HEK293 (cell line): ENCODE measurements around the gene GALE.
"Not testable (repeated sequence)": the region's sequence is repeated elsewhere in the genome, so short reads cannot be mapped to it uniquely, and the experiment has no call there.

ENCODE experiments used
- CTCF ChIA-PET: fragments of 350-600 bp; formaldehyde crosslinking; extraction: SDS; loops from one replicate; lab custom pipeline; 2021; ENCODE audit warnings: antibody characterized with exemption; lab: Yijun Ruan, JAX
- POLR2A ChIA-PET: fragments of 300-600 bp; formaldehyde crosslinking; extraction: SDS; loops from one replicate; lab custom pipeline; 2020; ENCODE audit warnings: antibody characterized with exemption, inconsistent platforms; lab: Yijun Ruan, JAX
- H3K27ac ChIP-seq: fragments of 200-500 bp; sonication (Bioruptor generic); 2 replicates; pipeline ENCODE4 v1.5.1; 2014; ENCODE audit warnings: low read depth, low read length, control low read depth, inconsistent platforms; ENCODE audit errors: extremely low read depth
- H3K36me3 ChIP-seq, 2 experiments: fragments of 200-500 bp in 1 of 2; sonication (Bioruptor generic) in 1 of 2; 1 replicate in 1 of 2; 2 replicates in 1 of 2; pipeline ENCODE4 v1.5.1; 2014 to 2017; ENCODE audit warnings: inconsistent platforms in 2 of 2, low read length in 2 of 2; ENCODE audit not compliant: control insufficient read depth in 2 of 2, insufficient read depth in 1 of 2
- H3K4me1 ChIP-seq: fragments of 200-500 bp; sonication (Bioruptor generic); 2 replicates; pipeline ENCODE4 v1.5.1; 2014; ENCODE audit warnings: mild to moderate bottlenecking, low read length, inconsistent platforms; ENCODE audit not compliant: control insufficient read depth, insufficient read depth
- H3K4me3 ChIP-seq: 2 replicates; pipeline ENCODE4 v1.5.1; 2011; ENCODE audit warnings: low read depth, mild to moderate bottlenecking, control low read depth, low read length, moderate library complexity
- H3K9me3 ChIP-seq: fragments of 200-500 bp; sonication (Bioruptor generic); 2 replicates; pipeline ENCODE4 v1.5.1; 2014; ENCODE audit warnings: low read depth, low read length, inconsistent platforms; ENCODE audit not compliant: control insufficient read depth, insufficient read depth
- BCL6B ChIP-seq: fragments of 450-650 bp; formaldehyde crosslinking; IDR thresholded peaks from 2 replicates; pipeline ENCODE4 v1.5.1; 2017; ENCODE audit warnings: missing biosample characterization, missing genetic modification characterization
- GLI4 ChIP-seq: fragments of 450-650 bp; formaldehyde crosslinking; IDR thresholded peaks from 2 replicates; pipeline ENCODE4 v1.5.1; 2016; ENCODE audit warnings: missing biosample characterization, missing genetic modification characterization
- INSM2 ChIP-seq: fragments of 450-650 bp; formaldehyde crosslinking; IDR thresholded peaks from 2 replicates; pipeline ENCODE4 v1.5.1; 2016; ENCODE audit warnings: missing biosample characterization, missing genetic modification characterization
- KLF7 ChIP-seq: fragments of 450-650 bp; formaldehyde crosslinking; IDR thresholded peaks from 2 replicates; pipeline ENCODE4 v1.5.1; 2016; ENCODE audit warnings: missing biosample characterization, missing genetic modification characterization, borderline replicate concordance
- OVOL3 ChIP-seq: fragments of 450-650 bp; formaldehyde crosslinking; IDR thresholded peaks from 2 replicates; pipeline ENCODE4 v1.5.1; 2016; ENCODE audit warnings: missing biosample characterization, missing genetic modification characterization
- RBAK ChIP-seq: fragments of 450-650 bp; formaldehyde crosslinking; IDR thresholded peaks from 2 replicates; pipeline ENCODE4 v1.5.1; 2016; ENCODE audit warnings: missing biosample characterization, missing genetic modification characterization
- WT1 ChIP-seq: fragments of 450-650 bp; formaldehyde crosslinking; IDR thresholded peaks from 2 replicates; pipeline ENCODE4 v1.5.1; 2016; ENCODE audit warnings: missing biosample characterization, missing genetic modification characterization
- ZBTB17 ChIP-seq: fragments of 450-650 bp; formaldehyde crosslinking; IDR thresholded peaks from 2 replicates; pipeline ENCODE4 v1.5.1; 2016; ENCODE audit warnings: missing biosample characterization, missing genetic modification characterization
- ZBTB7A ChIP-seq: fragments of 450-650 bp; formaldehyde crosslinking; IDR thresholded peaks from 2 replicates; pipeline ENCODE4 v1.5.1; 2016; ENCODE audit warnings: low read depth, missing biosample characterization, missing genetic modification characterization
- ZEB2 ChIP-seq: fragments of 450-650 bp; formaldehyde crosslinking; IDR thresholded peaks from 2 replicates; pipeline ENCODE4 v1.5.1; 2016; ENCODE audit warnings: missing biosample characterization, missing genetic modification characterization
- ZNF10 ChIP-seq: fragments of 450-650 bp; formaldehyde crosslinking; IDR thresholded peaks from 2 replicates; pipeline ENCODE4 v1.5.1; 2017; ENCODE audit warnings: missing biosample characterization, missing genetic modification characterization
- ZNF223 ChIP-seq: fragments of 450-650 bp; formaldehyde crosslinking; IDR thresholded peaks from 2 replicates; pipeline ENCODE4 v1.5.1; 2016; ENCODE audit warnings: missing biosample characterization, missing genetic modification characterization
- ZNF24 ChIP-seq: fragments of 450-650 bp; formaldehyde crosslinking; IDR thresholded peaks from 2 replicates; pipeline ENCODE4 v1.5.1; 2016; ENCODE audit warnings: missing biosample characterization, missing genetic modification characterization
- ZNF335 ChIP-seq: fragments of 450-650 bp; formaldehyde crosslinking; conservative IDR thresholded peaks from 2 replicates; pipeline ENCODE4 v1.5.1; 2016; ENCODE audit warnings: missing biosample characterization, missing genetic modification characterization
- ZNF433 ChIP-seq: fragments of 450-650 bp; formaldehyde crosslinking; IDR thresholded peaks from 2 replicates; pipeline ENCODE4 v1.5.1; 2016; ENCODE audit warnings: missing biosample characterization, missing genetic modification characterization, low read depth
- ZNF555 ChIP-seq: fragments of 450-650 bp; formaldehyde crosslinking; conservative IDR thresholded peaks from 2 replicates; pipeline ENCODE4 v1.5.1; 2017; ENCODE audit warnings: missing biosample characterization, mild to moderate bottlenecking, missing genetic modification characterization, inconsistent platforms
- ZNF596 ChIP-seq: fragments of 450-650 bp; IDR thresholded peaks from 2 replicates; pipeline ENCODE4 v1.5.0; 2018; ENCODE audit warnings: missing biosample characterization, mild to moderate bottlenecking, missing genetic modification characterization, moderate library complexity
- ZNF600 ChIP-seq: fragments of 450-650 bp; formaldehyde crosslinking; IDR thresholded peaks from 2 replicates; pipeline ENCODE4 v1.5.1; 2016; ENCODE audit warnings: missing biosample characterization, missing genetic modification characterization
- TF ChIP-seq, protein P1 (sequence below): fragments of 450-650 bp; formaldehyde crosslinking; IDR thresholded peaks from 2 replicates; pipeline ENCODE4 v1.5.1; 2016; ENCODE audit warnings: missing biosample characterization, missing genetic modification characterization

The GALE gene

GRCh38 chr1:23827717-23828116, 27.2 kb upstream of the GALE start (continued):
- TF ChIP-seq ZNF555 (tag by site-specific recombination) (no peak), ZNF10 (tag by site-specific recombination) (no peak), BCL6B (no peak), ZBTB7A (tag by site-specific recombination) (no peak), KLF7 (tag by site-specific recombination) (no peak), ZNF223 (no peak), GLI4 (tag by site-specific recombination) (no peak), ZNF24 (no peak), ZEB2 (tag by site-specific recombination) (no peak), ZNF596 (tag by site-specific recombination) (no peak)

DNA sequence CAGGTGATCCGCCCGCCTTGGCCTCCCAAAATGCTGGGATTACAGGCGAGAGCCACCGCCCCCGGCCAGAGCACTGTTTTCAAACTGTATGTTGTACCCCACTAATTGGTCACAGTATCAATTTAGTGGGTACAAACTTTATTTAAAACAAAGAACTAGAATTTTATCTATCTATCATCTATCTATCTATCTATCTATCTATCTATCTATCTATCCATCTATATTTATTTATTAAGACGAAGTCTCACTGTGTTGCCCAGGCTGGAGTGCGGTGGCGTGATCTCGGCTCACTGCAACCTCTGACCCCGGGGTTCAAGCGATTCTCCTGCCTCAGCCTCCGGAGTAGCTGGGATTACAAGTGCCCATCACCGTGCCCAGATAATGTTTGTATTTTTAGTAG, 26.0 kb upstream of the GALE start:
- H3K4me1 ChIP-seq, H3K4me3 ChIP-seq, H3K9me3 ChIP-seq, H3K36me3 ChIP-seq, H3K27ac ChIP-seq: not testable (repeated sequence)
- ChIA-PET CTCF (interaction anchor here (0.6 to 5.7 kb wide), 3 partner anchors 16 to 105 kb away, joined by 3 to 80 read pairs (median 4); no protein-coding TSS in a partner anchor), POLR2A (interaction anchor here (1.7 kb wide), 1 partner anchor 49 kb away, joined by 9 read pairs; the partner anchor contains the start of gene PITHD1)

GRCh38 chr1:23825762-23826522, 25.4 kb upstream of the GALE start:
- Histone ChIP-seq H3K9me3 (no peaks in the 10 kb centered on the region), H3K4me1 (no peaks in the 10 kb centered on the region)
- TF ChIP-seq INSM2 (tag by site-specific recombination) (no peak), ZNF600 (tag by site-specific recombination) (0 out of 2 replicates have a peak, but pooled peaks have one; percentile 27), ZNF433 (tag by site-specific recombination) (no peak), OVOL3 (tag by site-specific recombination) (no peak), WT1 (tag by site-specific recombination) (no peak), ZBTB17 (tag by site-specific recombination) (peak; percentile 74), ZNF335 (peak; percentile 77), RBAK (tag by site-specific recombination) (no peak)
- TF ChIP-seq, protein P1, sequence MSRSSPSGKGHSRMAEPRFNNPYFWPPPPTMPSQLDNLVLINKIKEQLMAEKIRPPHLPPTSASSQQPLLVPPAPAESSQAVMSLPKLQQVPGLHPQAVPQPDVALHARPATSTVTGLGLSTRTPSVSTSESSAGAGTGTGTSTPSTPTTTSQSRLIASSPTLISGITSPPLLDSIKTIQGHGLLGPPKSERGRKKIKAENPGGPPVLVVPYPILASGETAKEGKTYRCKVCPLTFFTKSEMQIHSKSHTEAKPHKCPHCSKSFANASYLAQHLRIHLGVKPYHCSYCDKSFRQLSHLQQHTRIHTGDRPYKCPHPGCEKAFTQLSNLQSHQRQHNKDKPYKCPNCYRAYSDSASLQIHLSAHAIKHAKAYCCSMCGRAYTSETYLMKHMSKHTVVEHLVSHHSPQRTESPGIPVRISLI (tag by site-specific recombination), result peak; percentile 98
- TF ChIP-seq, all 188 proteins: peak for 4
- CTCF ChIA-PET, result interaction anchor here (0.6 to 5.7 kb wide), 6 partner anchors 13 to 204 kb away, joined by 3 to 80 read pairs (median 4); no protein-coding TSS in a partner anchor
- H3K4me3 ChIP-seq, result no peak overlapping the region
- POLR2A ChIA-PET, result interaction anchor here (0.6 to 2.0 kb wide), 14 partner anchors 8 to 218 kb away, joined by 3 to 11 read pairs (median 4); partner anchors contain the start of genes GALE, PITHD1 and PNRC2
- H3K27ac ChIP-seq, result no peak overlapping the region
- no peaks in the 10 kb centered on the region for H3K36me3 ChIP-seq
